T47D (cell line): ENCODE results near the gene AVL9.
"Not testable (repeated sequence)": the region's sequence is repeated elsewhere in the genome, so short reads cannot be mapped to it uniquely, and the experiment has no call there.

Experiments used
- DNase-seq, 2 experiments: peaks; one replicate each; pipeline versions ENCODE4 v3.0.0 to v3.0.0-alpha.2; 2011 to 2012; ENCODE audit warnings: low read depth in 1 of 2, low spot score in 1 of 2
- JUND ChIP-seq: IDR thresholded peaks from 2 replicates; pipeline ENCODE4 v1.6.1; 2012; ENCODE audit warnings: low read depth
- in situ Hi-C: cut with HindIII; loops from 2 replicates; pipeline ENCODE4 v1.10.0; 2016; ENCODE audit warnings: low sequenced_read_pairs, low pct_unique_long_range_greater_than_20kb

Gene AVL9

GRCh38 chr7:32495298-32496051 is at the start of gene AVL9:
Gene AVL9, plus strand, starts transcription at chr7:32495489. Its CDS starts 221 bp downstream, at chr7:32495710.
- in situ Hi-C loops = no loop called here
- TF ChIP-seq JUND = no peak
- peak; percentile 91 to 98 for DNase-seq

GRCh38 chr7:32447218-32447617 is 48.1 kb upstream of the AVL9 start:
- in situ Hi-C loops = no loop called here
- no peak for TF ChIP-seq JUND
- no peak for DNase-seq

- in situ Hi-C loops = no loop called here
- TF ChIP-seq JUND = no peak
- no peak for DNase-seq
These were observed 41.8 kb upstream of the AVL9 start for GRCh38 chr7:32453341-32454011.

DNA sequence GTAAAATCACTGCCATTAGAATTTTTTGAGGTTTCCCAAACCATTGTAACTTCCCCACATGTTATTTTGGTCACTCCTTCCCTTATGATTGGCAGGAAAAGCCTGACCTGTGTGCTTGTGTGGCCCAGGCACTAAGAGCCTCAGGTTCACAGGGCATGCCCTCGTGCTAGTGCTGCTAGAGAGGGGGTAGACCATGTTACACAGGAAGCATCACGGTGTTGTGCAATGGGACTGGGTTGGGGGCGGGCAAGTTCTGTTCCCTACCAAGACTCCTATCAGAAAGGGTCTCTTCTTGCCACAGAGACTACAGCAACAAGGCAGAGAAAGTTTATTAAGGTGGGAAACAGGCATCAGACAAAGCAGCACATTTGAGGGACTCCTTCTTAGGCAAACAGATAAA is 37.3 kb upstream of the AVL9 start:
- TF ChIP-seq JUND = no peak
- in situ Hi-C loops = no loop called here
- DNase-seq = no peak

DNA sequence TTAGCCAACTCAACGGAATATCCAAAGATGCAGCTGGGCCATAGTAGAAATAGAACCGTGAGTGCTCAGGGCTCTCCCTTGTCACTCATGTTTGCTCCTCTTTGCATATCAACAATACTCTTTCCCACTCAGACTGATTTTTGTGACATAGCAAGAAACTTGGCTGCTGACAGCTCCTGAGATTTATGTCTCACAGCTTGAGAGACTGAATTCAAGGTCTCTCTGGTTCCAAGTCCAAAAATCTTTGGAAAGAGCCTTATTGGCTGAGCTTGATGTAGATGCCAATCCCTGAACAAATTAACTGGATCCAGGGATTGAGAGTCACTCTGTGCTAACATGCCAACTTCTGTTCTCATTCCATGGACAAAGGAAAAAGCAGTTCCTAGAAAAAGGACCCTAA is 35.5 kb upstream of the AVL9 start:
- TF ChIP-seq JUND = no peak
- no peak for DNase-seq
- in situ Hi-C loops = no loop called here

DNA sequence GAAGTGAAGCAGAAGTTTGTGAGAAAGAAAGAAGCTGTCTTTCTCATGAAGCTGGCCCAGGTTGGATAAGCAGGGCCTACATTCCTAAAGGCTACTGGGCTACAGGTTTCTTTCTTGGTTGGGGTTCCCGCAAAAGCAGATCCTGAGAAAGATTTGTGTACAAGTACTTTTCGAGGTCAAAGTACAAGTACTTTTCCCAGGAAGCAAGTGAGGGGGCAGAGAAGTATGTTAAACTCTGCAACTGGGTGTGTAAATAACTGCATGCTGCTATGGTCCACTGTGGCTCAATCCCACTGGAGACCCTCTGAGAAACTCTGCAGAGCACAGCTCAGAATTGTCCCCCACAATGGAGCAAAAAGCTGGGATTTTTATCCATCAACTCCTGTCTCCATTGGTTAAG is 33.8 kb upstream of the AVL9 start:
- no peak for DNase-seq
- no peak for TF ChIP-seq JUND
- in situ Hi-C loops = no loop called here

GRCh38 chr7:32462451-32462850 is 32.8 kb upstream of the AVL9 start:
- DNase-seq = no peak
- no peak for TF ChIP-seq JUND
- in situ Hi-C loops = no loop called here

DNA sequence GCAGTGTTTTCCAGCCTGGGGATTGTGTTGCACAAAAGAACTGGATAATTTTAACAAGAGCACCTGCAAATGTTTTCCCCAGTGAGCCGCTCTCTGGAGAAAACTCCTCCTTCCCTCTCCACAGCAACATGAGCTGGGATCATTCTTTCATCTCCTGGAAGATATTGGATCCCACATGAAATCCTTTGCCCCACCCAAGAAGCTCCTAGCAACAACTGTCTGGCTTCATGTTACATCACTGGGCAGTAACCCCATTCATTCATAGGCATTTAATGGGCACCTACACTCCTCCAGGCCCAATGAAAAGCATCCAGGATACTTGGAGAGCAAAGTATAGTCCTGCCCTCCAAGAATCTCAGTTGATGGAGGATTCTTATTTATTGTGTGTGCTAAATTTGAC is 32.3 kb upstream of the AVL9 start:
- peak in 1 of 2 experiments; percentile 48 for DNase-seq
- in situ Hi-C loops = no loop called here
- no peak for TF ChIP-seq JUND

GRCh38 chr7:32464641-32465416 is 30.5 kb upstream of the AVL9 start:
- in situ Hi-C loops, DNase-seq: not testable (repeated sequence)

GRCh38 chr7:32470004-32470403 is 25.3 kb upstream of the AVL9 start:
- in situ Hi-C loops, DNase-seq: not testable (repeated sequence)

GRCh38 chr7:32470871-32471270 is 24.4 kb upstream of the AVL9 start:
- DNase-seq = no peak
- in situ Hi-C loops = no loop called here
- TF ChIP-seq JUND = no peak

GRCh38 chr7:32472015-32472414 is 23.3 kb upstream of the AVL9 start:
- in situ Hi-C loops = no loop called here
- no peak for TF ChIP-seq JUND
- DNase-seq = no peak

- in situ Hi-C loops = no loop called here
- TF ChIP-seq JUND = no peak
- peak in 1 of 2 experiments; percentile 51 for DNase-seq
These were observed 21.3 kb upstream of the AVL9 start for GRCh38 chr7:32474008-32474407.
